Stimulated activated CD4-positive, alpha-beta T cell treated with anti-CD3 and anti-CD28 coated beads, Interleukin-1b, Interleukin-23, amount 100 ng/mL, for 4 hours (primary cell): ENCODE results near the gene IL20.

Experiments used
- DNase-seq, 2 donors: peaks; one replicate each; pipeline ENCODE4 v3.0.0-alpha.2; 2020; ENCODE audit warnings: low read depth in 2 of 2

The IL20 gene

GRCh38 chr1:206902702-206903101 lies 37.3 kb downstream of the IL20 start:
- no peak for DNase-seq

GRCh38 chr1:206903687-206904086 lies 38.3 kb downstream of the IL20 start:
- DNase-seq = no peak

GRCh38 chr1:206904423-206905142 lies 39.2 kb downstream of the IL20 start:
- DNase-seq = no peak

- DNase-seq = peak in 1 of 2 donors; percentile 39
These were observed 40.1 kb downstream of the IL20 start for GRCh38 chr1:206905295-206906164.

- DNase-seq = no peak
These were observed 42.0 kb downstream of the IL20 start for GRCh38 chr1:206907304-206907991.

GRCh38 chr1:206908038-206908437 lies 42.6 kb downstream of the IL20 start:
- no peak for DNase-seq

- DNase-seq = peak; percentile 37 to 56
These were observed 43.9 kb downstream of the IL20 start for GRCh38 chr1:206909161-206909882.

- no peak for DNase-seq
These were observed 44.5 kb downstream of the IL20 start for GRCh38 chr1:206909883-206910318.

GRCh38 chr1:206911064-206911663 lies 45.7 kb downstream of the IL20 start:
- no peak for DNase-seq

GRCh38 chr1:206912445-206913095 lies 47.1 kb downstream of the IL20 start:
- peak in 1 of 2 donors; percentile 49 for DNase-seq

GRCh38 chr1:206913766-206914537 lies 48.5 kb downstream of the IL20 start:
- no peak for DNase-seq

- no peak for DNase-seq
These were observed 49.8 kb downstream of the IL20 start for GRCh38 chr1:206915030-206915735.

GRCh38 chr1:206916000-206916709 lies 50.7 kb downstream of the IL20 start:
- DNase-seq = no peak

GRCh38 chr1:206918076-206918475 lies 52.7 kb downstream of the IL20 start:
- DNase-seq = no peak
